HG02938 (cell line): ENCODE results near the gene RASSF5.

Source experiments
- ATAC-seq: cut with Tn5 transposase; IDR thresholded peaks from one replicate; pipeline ENCODE4 v1.9.1; 2021; ENCODE audit warnings: mild to moderate bottlenecking, moderate library complexity; ENCODE audit not compliant: unreplicated experiment

The RASSF5 gene

GRCh38 chr1:206544562-206545257 is 37.4 kb downstream of the RASSF5 start:
- no peak for ATAC-seq

- ATAC-seq, result no peak
These were observed 38.0 kb downstream of the RASSF5 start for GRCh38 chr1:206545351-206545750.

- no peak for ATAC-seq
These were observed 39.8 kb downstream of the RASSF5 start for GRCh38 chr1:206547104-206547503.

- no peak for ATAC-seq
These were observed 43.1 kb downstream of the RASSF5 start for GRCh38 chr1:206550446-206550845.

DNA sequence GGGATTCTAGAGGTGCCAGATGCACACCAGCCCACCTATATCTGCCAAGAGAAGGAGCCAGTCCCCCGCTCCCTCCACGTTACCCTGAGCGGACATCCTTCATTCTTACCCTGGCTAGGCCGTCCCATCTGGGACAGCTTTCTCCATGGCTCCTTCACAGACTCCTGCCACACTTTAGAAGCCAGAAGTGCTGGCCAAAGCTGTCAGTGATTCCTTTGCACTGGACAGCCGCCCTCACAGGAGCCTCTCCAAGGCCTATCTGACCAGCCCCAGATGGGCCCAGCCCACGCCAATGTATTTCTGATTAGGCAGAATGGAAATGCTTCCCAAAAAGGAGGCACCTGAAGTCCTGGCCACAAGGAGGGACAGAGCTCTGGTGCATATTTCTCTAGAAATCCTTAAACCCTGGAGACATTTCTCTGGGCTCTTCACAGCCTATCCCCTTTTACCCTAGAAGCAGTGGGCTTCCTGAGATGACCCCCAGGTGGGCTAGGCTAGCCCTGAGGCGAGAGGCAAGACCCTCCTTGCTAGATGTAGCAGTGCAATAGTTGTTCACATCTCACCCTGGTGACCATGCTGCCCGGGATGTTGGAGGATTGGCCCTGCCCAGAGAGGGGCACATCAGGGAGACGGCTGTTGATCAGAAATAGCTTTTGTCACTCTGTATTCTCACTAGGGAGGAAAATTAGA is 44.1 kb downstream of the RASSF5 start:
- no peak for ATAC-seq

DNA sequence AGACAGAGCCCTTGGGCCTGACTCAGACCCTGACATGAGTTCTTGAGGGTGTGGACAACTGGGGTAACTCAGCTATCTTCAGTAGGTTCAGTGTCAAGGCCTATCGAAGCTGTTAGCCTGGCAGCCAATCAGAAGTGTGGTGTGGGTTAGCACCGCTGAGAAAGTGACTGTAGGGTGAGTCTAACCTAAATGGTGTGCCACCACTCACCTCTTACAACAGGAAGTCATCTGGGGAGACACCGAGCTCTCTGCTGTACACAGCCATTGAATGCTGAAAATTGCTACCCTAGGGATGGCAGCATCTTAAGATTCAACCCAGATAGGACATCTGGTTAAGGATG is 44.6 kb downstream of the RASSF5 start:
- no peak for ATAC-seq

- no peak for ATAC-seq
These were observed 46.9 kb downstream of the RASSF5 start for GRCh38 chr1:206554211-206554610.

GRCh38 chr1:206554701-206555472 is 47.6 kb downstream of the RASSF5 start:
- ATAC-seq, result no peak

DNA sequence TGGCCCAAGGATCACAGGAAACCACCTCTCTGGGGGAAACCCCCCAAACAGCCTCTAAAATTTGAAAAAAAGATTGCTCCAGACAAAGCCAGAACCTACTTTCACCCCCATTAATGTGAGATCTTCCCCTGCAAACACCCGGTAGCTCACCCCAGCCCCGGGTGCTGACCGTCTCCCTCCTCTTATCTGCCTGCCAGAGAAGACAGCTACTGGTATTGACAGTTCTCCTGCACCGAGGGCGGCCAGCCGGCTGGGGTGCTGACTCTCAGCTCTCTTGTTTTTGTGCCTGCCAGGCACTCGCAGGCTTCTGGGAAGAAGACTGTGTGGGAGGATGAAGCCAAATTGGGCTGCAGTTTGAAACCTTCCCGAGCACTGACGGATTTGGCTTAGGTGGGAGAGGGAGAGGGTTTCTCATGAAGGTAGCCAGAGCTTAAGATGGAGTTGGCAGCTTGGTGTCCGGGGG is 48.2 kb downstream of the RASSF5 start:
- ATAC-seq, result no peak

DNA sequence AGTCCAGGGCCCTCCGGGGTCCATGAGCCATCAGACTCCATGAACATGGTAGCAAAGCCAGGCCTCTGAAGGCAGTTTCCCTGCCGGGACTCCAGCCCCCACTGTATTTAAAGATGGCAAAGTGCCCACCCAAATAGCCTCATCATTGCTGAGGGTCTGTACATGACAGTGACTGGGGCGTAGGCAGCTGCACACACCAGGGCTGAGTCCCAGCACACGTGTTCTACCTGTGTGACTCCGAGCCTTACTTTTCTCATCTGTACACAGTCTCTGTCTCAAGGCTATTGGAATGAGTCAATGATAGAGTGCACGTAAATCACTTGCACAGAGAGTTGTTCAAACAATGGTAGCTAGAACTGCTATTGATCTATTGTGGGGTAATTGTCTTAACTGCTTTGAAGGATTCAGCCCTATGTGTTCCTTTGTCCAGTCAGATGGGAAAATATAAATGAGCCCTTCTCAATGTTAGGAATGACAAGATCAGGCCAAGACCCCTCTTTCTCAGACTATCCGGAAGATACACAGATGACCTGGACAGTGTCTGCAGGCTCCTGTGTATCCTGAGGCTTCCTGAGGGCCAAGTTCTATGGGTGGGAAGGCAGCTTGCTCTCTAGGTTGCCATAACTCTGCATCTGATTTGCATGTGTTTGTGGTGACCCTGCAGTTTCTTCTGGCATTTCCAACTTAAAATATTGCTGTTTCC is 48.9 kb downstream of the RASSF5 start:
- ATAC-seq, result no peak

GRCh38 chr1:206556750-206557635 is 49.7 kb downstream of the RASSF5 start:
- peak; percentile 42 for ATAC-seq

DNA sequence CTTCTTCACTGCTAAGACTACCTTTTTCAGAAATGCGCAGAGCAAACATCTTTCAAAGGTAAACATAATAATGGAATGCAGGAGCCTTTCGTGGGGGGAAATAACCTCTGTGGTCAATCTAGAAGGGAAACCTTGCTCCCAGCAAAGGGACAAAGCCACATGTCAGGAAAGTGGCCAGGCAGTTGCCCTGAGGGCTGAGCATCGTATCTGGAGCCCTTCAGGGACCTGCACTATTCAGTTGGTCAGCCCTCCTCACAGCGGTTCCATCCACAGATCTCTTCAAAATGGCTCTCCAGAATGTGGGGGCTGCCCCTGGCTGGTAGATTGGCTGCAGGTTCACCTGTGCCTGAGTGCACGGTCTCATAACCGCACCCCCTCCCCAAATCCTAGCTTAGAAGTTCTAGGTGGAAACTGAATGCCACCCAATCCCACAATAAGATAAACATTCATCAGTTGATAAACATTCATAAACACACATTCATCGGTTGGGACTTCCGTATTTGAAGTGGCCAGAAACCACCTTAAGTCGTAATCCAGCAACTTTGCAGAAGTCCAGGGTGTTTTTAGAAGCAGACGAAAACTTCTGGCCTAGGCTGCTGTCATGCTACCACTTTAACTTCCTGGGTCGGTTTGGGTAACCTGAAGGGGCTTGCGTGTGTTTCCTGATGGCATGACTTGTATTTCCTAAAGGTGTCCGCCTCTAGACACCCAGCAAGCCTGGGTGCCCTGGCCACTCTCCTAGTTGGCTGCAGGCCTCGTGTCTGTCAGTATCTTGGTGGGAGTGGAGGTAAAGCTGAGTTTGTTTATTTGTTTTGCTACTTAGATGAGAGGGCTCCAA is 50.5 kb downstream of the RASSF5 start:
- no peak for ATAC-seq

GRCh38 chr1:206558794-206559671 is 51.7 kb downstream of the RASSF5 start:
- ATAC-seq, result no peak

DNA sequence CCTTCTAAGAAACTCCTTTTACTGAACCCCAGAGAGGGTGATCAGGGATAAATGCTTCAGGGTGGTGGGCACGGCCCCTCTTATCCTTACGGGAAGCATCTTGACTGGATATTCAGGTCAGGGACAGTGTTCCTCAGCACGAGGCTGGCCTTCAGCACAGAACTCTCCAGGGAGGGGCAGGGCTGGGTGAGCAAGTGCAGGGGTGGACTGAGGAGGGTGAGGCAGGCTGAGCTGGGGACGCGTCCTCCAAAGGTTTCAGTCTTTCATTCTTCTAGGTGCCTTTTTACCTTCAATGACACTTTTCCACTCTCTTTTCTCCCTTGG is 52.3 kb downstream of the RASSF5 start:
- no peak for ATAC-seq

GRCh38 chr1:206560007-206560716 is 52.8 kb downstream of the RASSF5 start:
- ATAC-seq, result no peak

DNA sequence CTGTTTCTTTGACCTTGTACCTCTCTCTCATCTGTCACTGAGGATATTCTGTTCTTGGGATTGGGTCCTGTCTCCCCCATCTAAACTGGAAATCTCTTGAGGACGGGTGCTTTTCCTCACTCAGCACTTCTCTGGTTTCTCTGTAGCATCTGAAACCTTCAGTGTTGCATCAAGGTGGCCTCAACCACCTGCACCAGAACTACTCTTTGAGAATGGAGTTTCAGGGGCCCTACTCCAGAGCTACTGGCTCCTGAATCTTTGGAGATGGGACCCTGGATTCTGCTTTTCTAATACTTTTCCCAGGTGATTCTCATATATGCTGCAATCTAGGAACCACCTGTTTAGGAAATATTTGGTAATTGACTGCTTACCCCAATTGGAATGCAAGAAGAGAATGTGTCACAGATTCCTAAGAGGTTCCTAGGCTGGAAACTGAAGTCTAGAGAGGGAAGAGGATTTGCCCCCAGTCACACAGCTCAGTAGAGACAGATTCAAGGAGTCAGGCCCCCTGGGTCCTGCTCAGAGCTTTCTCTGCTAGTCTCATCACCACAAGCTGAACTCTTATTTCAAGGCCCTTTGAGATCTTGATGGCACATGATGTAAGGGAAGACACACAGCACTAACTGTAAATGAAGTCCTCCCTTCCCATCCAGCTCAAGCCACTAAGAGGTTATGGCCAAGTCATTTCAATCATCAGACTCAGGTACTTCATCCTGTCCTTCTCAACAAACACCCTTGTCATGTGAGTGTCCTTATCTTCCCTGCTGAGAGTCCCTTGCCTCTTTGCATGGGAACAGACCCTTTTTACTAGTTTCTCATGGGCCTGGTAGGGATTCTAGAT is 56.3 kb downstream of the RASSF5 start:
- peak; percentile 21 for ATAC-seq

DNA sequence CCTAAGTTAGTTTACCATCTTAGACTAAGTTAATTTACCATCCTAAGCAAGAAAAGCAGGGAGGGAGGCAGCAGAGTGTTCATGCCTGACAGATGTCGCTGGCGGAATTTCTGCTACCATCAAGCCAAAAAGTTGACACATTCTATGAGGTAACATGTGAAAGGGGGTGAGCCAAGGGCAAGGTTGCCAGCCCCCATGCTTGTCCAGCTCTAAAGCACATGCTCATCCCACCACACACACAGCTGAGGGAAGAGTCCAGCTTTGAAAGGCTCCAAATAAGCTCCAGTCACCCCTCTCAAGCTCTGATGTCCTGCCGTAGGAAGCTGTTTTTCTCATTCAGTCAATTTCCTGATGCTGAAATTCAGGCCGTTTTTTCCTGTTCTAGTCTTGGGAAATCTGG is 58.7 kb downstream of the RASSF5 start:
- ATAC-seq, result no peak
